Hepatocyte (in vitro differentiated cells): ENCODE results near the gene RD3L. TPM values are rescaled to one million over a fixed set of nuclear protein-coding genes. Genes with fewer than 3 reads are reported as not detected.

Source experiments
- DNase-seq: peaks from one replicate; pipeline ENCODE4 v3.0.0-alpha.2; 2016; ENCODE audit warnings: low spot score
- H2AFZ ChIP-seq: fragments of 200-600 bp; sonication (generic); 2 replicates; pipeline ENCODE4 v1.6.0; 2016; ENCODE audit warnings: antibody characterized with exemption, mild to moderate bottlenecking
- H3K27ac ChIP-seq: fragments of 200-600 bp; sonication (generic); 2 replicates; pipeline ENCODE4 v1.5.1; 2016; ENCODE audit warnings: mild to moderate bottlenecking
- H3K27me3 ChIP-seq: fragments of 200-600 bp; sonication (generic); 2 replicates; pipeline ENCODE4 v1.6.1; 2016
- H3K36me3 ChIP-seq: fragments of 200-600 bp; sonication (generic); replicated peaks from 2 replicates; pipeline ENCODE4 v1.5.1; 2016; ENCODE audit warnings: low read depth; ENCODE audit not compliant: insufficient read depth
- H3K4me1 ChIP-seq: fragments of 200-600 bp; sonication (generic); 2 replicates; pipeline ENCODE4 v1.5.1; 2016; ENCODE audit warnings: mild to moderate bottlenecking, moderate library complexity; ENCODE audit not compliant: insufficient read depth
- H3K4me2 ChIP-seq: fragments of 200-600 bp; sonication (generic); 2 replicates; pipeline ENCODE4 v1.6.0; 2016
- H3K4me3 ChIP-seq: fragments of 200-600 bp; sonication (generic); 2 replicates; pipeline ENCODE4 v1.5.1; 2016; ENCODE audit warnings: mild to moderate bottlenecking
- H3K79me2 ChIP-seq: fragments of 200-600 bp; sonication (generic); 2 replicates; pipeline ENCODE4 v1.6.0; 2017; ENCODE audit warnings: mild to moderate bottlenecking
- H3K9me2 ChIP-seq: fragments of 200-600 bp; sonication (generic); replicated peaks from 2 replicates; pipeline ENCODE4 v1.6.0; 2017; ENCODE audit warnings: mild to moderate bottlenecking; ENCODE audit not compliant: insufficient read depth
- H3K9me3 ChIP-seq: fragments of 200-600 bp; sonication (generic); 2 replicates; pipeline ENCODE4 v1.5.1; 2016; ENCODE audit warnings: low read depth, mild to moderate bottlenecking
- H4K20me1 ChIP-seq: fragments of 200-600 bp; sonication (generic); 2 replicates; pipeline ENCODE4 v1.6.0; 2016; ENCODE audit warnings: mild to moderate bottlenecking; ENCODE audit not compliant: insufficient read depth, poor library complexity, severe bottlenecking
- CTCF ChIP-seq: fragments of 200-600 bp; sonication (generic); IDR thresholded peaks from 2 replicates; pipeline ENCODE4 v1.5.1; 2016; ENCODE audit warnings: antibody characterized with exemption, mild to moderate bottlenecking; ENCODE audit not compliant: poor library complexity
- EZH2 ChIP-seq: fragments of 200-600 bp; sonication (generic); IDR thresholded peaks from 2 replicates; pipeline ENCODE4 v1.6.1; 2016; ENCODE audit warnings: antibody characterized with exemption, mild to moderate bottlenecking, borderline replicate concordance
- EZH2phosphoT487 ChIP-seq: fragments of 200-600 bp; sonication (generic); IDR thresholded peaks from one replicate; pipeline ENCODE4 v1.6.1; 2018; ENCODE audit warnings: antibody characterized with exemption, mild to moderate bottlenecking, low read depth, moderate library complexity; ENCODE audit not compliant: unreplicated experiment, severe bottlenecking
- WGBS: methylation state at CpG from one replicate; pipeline ENCODE4 v1.1.6; 2016; ENCODE audit warnings: low lambda C conversion rate; ENCODE audit errors: missing lambda C conversion rate; 5-methylcytosine and 5-hydroxymethylcytosine counted together
- polyA plus RNA-seq: library from polyadenylated mRNA; unstranded; fragments of >200 nt; fragmentation: Nextera tagmentation; extraction: Ambion mirVana; gene quantifications from 2 replicates; pipeline ENCODE4 v1.2.1, GENCODE V29; 2016
- total RNA-seq: library from RNA; depleted of rRNA; stranded (reverse); fragments of >200 nt; gene quantifications from 2 replicates; pipeline ENCODE4 v1.2.3, GENCODE V29; 2014

Gene RD3L
- total and polyA plus RNA-seq, 2 experiments from 2014 or later = not detected

GRCh38 chr14:103949131-103949790 lies 6.9 kb upstream of the RD3L start:
- no peaks in the 10 kb centered on the region for H3K9me3 ChIP-seq
- H4K20me1 ChIP-seq = no peaks in the 10 kb centered on the region
- WGBS = 83% methylated on average over 5 of the region's 5 CpGs
- no peaks in the 10 kb centered on the region for H3K4me1 ChIP-seq
- no peaks in the 10 kb centered on the region for H3K36me3 ChIP-seq
- no peak overlapping the region for H3K27ac ChIP-seq
- no peaks in the 10 kb centered on the region for H3K9me2 ChIP-seq
- no peak for DNase-seq
- TF ChIP-seq CTCF = no peak
- TF ChIP-seq EZH2phosphoT487 = no peak
- no peak for TF ChIP-seq EZH2
- H2AFZ ChIP-seq = no peak overlapping the region
- no peak overlapping the region for H3K4me2 ChIP-seq
- no peak overlapping the region for H3K4me3 ChIP-seq
- no peaks in the 10 kb centered on the region for H3K79me2 ChIP-seq
- no peaks in the 10 kb centered on the region for H3K27me3 ChIP-seq

DNA sequence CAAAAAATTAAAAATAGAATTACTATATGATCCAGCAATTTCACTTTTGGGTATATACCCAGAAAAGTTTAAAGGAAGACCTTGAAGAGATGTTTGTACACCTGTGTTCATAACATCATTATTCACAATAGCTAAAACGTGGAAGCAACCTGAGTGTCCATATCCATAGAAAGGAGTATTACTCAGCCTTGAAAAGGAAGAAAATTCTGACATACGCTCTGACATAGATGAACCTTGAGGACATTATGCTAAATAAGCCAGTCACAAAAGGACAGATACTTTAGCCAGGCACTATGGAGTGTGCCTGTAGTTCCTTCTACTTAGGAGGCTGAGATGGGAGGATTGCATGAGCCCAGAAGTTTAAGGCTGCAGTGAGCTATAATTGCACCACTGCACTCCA lies 6.1 kb upstream of the RD3L start:
- WGBS = 69% methylated on average over 2 of the region's 2 CpGs
- no peak overlapping the region for H3K27ac ChIP-seq
- TF ChIP-seq EZH2phosphoT487 = no peak
- TF ChIP-seq EZH2 = no peak
- no peak for TF ChIP-seq CTCF

DNA sequence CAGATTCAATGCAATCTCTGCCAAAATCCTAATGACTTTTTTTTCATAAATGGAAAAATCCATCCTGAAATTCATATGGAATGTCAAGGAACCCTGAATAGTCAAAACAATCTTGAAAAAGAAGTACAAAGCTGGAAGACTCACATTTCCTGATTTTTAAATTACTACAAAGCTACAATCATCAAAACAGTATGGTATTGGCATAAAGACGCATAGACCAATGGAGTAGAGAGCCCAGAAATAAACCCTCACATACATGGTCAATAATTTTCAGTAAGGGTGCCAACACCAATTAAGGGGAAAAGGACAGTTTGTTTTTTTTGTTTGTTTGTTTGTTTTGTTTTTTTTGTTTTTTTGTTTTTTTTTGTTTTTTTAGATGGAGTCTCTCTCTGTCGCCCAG lies 4.6 kb upstream of the RD3L start:
- Histone ChIP-seq H4K20me1 (no peaks in the 10 kb centered on the region), H3K9me2 (no peaks in the 10 kb centered on the region), H3K4me3 (no peak overlapping the region), H2AFZ (no peak overlapping the region), H3K79me2 (no peaks in the 10 kb centered on the region), H3K36me3 (no peaks in the 10 kb centered on the region), H3K9me3 (no peaks in the 10 kb centered on the region), H3K27ac (no peak overlapping the region), H3K27me3 (peaks cover 4% of the 10 kb centered on the region), H3K4me1 (no peaks in the 10 kb centered on the region), H3K4me2 (no peak overlapping the region)
- 99% methylated on average over 2 of the region's 2 CpGs for WGBS
- DNase-seq = no peak
- no peak for TF ChIP-seq EZH2
- TF ChIP-seq CTCF = no peak
- TF ChIP-seq EZH2phosphoT487 = no peak

More for the DNA sequence above, 6.1 kb upstream of the RD3L start:
- H2AFZ ChIP-seq = no peak overlapping the region
- H3K36me3 ChIP-seq = no peaks in the 10 kb centered on the region
- H3K4me3 ChIP-seq = no peak overlapping the region
- no peaks in the 10 kb centered on the region for H4K20me1 ChIP-seq
- H3K79me2 ChIP-seq = no peaks in the 10 kb centered on the region
- H3K4me1 ChIP-seq = no peaks in the 10 kb centered on the region
- H3K9me3 ChIP-seq = no peaks in the 10 kb centered on the region
- H3K4me2 ChIP-seq = no peak overlapping the region
- H3K9me2 ChIP-seq = no peaks in the 10 kb centered on the region
- no peak for DNase-seq
- H3K27me3 ChIP-seq = no peaks in the 10 kb centered on the region
